K562 (cell line): ENCODE measurements around the gene LBH. TPM values are rescaled to one million over a fixed set of nuclear protein-coding genes. Genes with fewer than 3 reads are reported as not detected.

Experiments
- CHCHD3 ChIP-seq: fragments of 250-450 bp; sonication (Bioruptor Pico); IDR thresholded peaks from 2 replicates; pipeline ENCODE4 v2.1.2; 2022; ENCODE audit warnings: mild to moderate bottlenecking
- DDX20 ChIP-seq: fragments of 450-650 bp; IDR thresholded peaks from 2 replicates; pipeline ENCODE4 v1.6.1; 2016; ENCODE audit warnings: missing genetic modification characterization, low read depth, mild to moderate bottlenecking, missing compliant biosample characterization, moderate library complexity
- DPF2 ChIP-seq: fragments of 450-650 bp; IDR thresholded peaks from 2 replicates; pipeline ENCODE4 v1.6.1; 2016
- HOXB6 ChIP-seq: fragments of 250-450 bp; sonication (Bioruptor Pico); IDR thresholded peaks from 2 replicates; pipeline ENCODE4 v1.5.1; 2022; ENCODE audit warnings: mild to moderate bottlenecking, borderline replicate concordance
- MTA2 ChIP-seq: fragments of 450-650 bp; IDR thresholded peaks from 2 replicates; pipeline ENCODE4 v1.6.1; 2016; ENCODE audit warnings: low read depth
- NFIC ChIP-seq: fragments of 450-650 bp; IDR thresholded peaks from 2 replicates; pipeline ENCODE4 v1.6.1; 2017; ENCODE audit warnings: mild to moderate bottlenecking, inconsistent platforms
- POLR2B ChIP-seq: fragments of 450-650 bp; IDR thresholded peaks from 2 replicates; pipeline ENCODE4 v1.6.1; 2018; ENCODE audit warnings: low read depth; ENCODE audit not compliant: partially characterized antibody
- RFX5 ChIP-seq: IDR thresholded peaks from 2 replicates; pipeline ENCODE4 v1.6.1; 2011; ENCODE audit warnings: low read depth, mild to moderate bottlenecking, improper control_type of control experiment, low read length
- ZBTB7A ChIP-seq: IDR thresholded peaks from 2 replicates; pipeline ENCODE4 v1.6.1; 2011; ENCODE audit warnings: low read depth, mild to moderate bottlenecking, low read length, moderate library complexity, borderline replicate concordance; ENCODE audit not compliant: control insufficient read depth
- ZNF282 ChIP-seq: sonication (generic); formaldehyde crosslinking; IDR thresholded peaks from 2 replicates; pipeline ENCODE4 v1.8.1; 2023; ENCODE audit warnings: missing genetic modification reagents
- ZNF57 ChIP-seq: fragments of 450-650 bp; formaldehyde crosslinking; IDR thresholded peaks from 2 replicates; pipeline ENCODE4 v1.4.0; 2020; ENCODE audit warnings: mild to moderate bottlenecking, moderate library complexity
- polyA plus RNA-seq, 8 experiments: library from polyadenylated mRNA; depleted of rRNA in 4 of 8; stranded (reverse) in 5 of 8; unstranded in 3 of 8; fragments of >200 nt; fragmentation: Nextera tagmentation in 2 of 8; fragmentation: Illumina TruSeq in 1 of 8; extraction: Ambion mirVana in 2 of 8; extraction: Trizol in 1 of 8; gene quantifications; 2 replicates each; pipeline versions ENCODE4 v1.2.1 to v1.2.3, GENCODE V29; 2011 to 2014; ENCODE audit warnings: inconsistent platforms in 1 of 8, missing spikeins in 1 of 8
- total RNA-seq, 7 experiments: library from RNA; depleted of rRNA in 6 of 7; stranded (reverse); fragments of >200 nt in 6 of 7; fragmentation: Illumina TruSeq in 2 of 7; extraction: Trizol in 2 of 7; gene quantifications; 2 replicates each; pipeline versions ENCODE4 v1.2.1 to v1.2.3, GENCODE V29; 2011 to 2021; ENCODE audit warnings: low replicate concordance in 1 of 7
- TF ChIP-seq, protein P1 (sequence below): fragments of 250-450 bp; sonication (Bioruptor Pico); IDR thresholded peaks from 2 replicates; pipeline ENCODE4 v1.4.0; 2020; ENCODE audit warnings: mild to moderate bottlenecking, moderate library complexity, borderline replicate concordance
- TF ChIP-seq, protein P2 (sequence below), 2 experiments: fragments of 450-650 bp in 1 of 2; sonication (generic) in 1 of 2; formaldehyde crosslinking in 1 of 2; IDR thresholded peaks in 1 of 2; conservative IDR thresholded peaks in 1 of 2; 2 replicates each; pipeline versions ENCODE4 v1.6.1 to v1.8.1; 2016 to 2023; ENCODE audit warnings: mild to moderate bottlenecking in 2 of 2, moderate library complexity in 2 of 2, inconsistent platforms in 1 of 2, missing genetic modification reagents in 1 of 2
- TF ChIP-seq, protein P3 (sequence below): fragments of 200-800 bp; sonication (Bioruptor generic); IDR thresholded peaks from 2 replicates; pipeline ENCODE4 v1.6.1; 2016; ENCODE audit warnings: missing genetic modification characterization, missing compliant biosample characterization
- TF ChIP-seq, protein P4 (sequence below): fragments of 450-650 bp; IDR thresholded peaks from 2 replicates; pipeline ENCODE4 v1.6.1; 2017; ENCODE audit warnings: antibody characterized with exemption

Gene LBH
- total and polyA plus RNA-seq, 9 of the 15 experiments (the other 6 are each of a cell fraction or from before 2014, with no cell fraction given) = 3.1 to 13.4 (median 7.4) TPM

DNA sequence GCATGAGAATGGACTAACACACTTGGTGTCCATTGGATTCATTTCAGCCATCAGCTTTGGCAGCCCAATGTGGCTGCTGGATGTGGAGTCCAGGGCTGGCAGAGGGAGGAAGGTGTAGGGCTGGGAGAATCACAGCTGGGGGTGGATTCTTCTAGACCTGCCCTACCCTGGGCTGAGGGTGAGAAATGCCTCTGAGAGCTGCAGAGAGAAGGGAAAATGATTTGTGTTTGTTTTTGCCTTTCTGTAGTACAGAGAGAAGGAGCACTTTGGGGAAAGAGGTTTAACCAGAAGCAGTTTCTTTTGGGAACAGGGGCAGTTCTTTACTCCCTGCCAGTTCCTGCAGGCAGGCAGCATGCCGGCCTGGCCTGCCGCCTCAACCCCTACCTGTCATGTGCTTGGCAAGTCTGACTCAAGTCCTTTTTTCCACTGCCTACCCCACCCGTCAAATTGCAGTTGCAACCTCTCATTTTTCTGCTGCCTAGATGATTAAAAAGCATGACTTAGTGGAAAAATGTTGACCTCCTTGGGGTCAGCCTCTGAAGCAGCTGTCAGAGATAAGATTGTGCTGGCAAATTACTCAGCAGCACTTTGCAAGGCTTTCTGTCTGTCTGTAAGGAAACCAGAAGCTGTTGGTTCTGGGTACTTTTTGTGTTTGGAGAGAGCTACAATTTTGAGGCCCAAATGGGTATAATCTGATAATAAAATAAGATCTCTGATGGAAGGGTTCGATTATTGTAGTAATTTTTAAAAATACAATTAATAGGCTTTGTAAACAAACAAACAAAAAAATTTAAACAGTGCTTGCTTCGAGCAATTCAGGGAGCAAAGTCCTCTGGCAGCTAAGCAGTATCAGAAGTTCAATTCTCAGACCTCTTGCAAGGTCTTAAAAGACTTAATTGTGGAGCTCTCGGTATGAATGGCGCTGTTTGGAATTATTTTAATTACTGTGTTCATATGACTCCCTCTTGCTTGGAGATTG lies 21.7 kb downstream of the LBH start (continued):
- TF ChIP-seq, protein P1, sequence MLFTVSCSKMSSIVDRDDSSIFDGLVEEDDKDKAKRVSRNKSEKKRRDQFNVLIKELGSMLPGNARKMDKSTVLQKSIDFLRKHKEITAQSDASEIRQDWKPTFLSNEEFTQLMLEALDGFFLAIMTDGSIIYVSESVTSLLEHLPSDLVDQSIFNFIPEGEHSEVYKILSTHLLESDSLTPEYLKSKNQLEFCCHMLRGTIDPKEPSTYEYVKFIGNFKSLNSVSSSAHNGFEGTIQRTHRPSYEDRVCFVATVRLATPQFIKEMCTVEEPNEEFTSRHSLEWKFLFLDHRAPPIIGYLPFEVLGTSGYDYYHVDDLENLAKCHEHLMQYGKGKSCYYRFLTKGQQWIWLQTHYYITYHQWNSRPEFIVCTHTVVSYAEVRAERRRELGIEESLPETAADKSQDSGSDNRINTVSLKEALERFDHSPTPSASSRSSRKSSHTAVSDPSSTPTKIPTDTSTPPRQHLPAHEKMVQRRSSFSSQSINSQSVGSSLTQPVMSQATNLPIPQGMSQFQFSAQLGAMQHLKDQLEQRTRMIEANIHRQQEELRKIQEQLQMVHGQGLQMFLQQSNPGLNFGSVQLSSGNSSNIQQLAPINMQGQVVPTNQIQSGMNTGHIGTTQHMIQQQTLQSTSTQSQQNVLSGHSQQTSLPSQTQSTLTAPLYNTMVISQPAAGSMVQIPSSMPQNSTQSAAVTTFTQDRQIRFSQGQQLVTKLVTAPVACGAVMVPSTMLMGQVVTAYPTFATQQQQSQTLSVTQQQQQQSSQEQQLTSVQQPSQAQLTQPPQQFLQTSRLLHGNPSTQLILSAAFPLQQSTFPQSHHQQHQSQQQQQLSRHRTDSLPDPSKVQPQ (CRISPR knock-in tag) = no peak
- TF ChIP-seq, protein P2, sequence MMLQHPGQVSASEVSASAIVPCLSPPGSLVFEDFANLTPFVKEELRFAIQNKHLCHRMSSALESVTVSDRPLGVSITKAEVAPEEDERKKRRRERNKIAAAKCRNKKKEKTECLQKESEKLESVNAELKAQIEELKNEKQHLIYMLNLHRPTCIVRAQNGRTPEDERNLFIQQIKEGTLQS (IDR thresholded peaks at IDR 0.05) = peak; percentile 88
- TF ChIP-seq, protein P2 (CRISPR knock-in tag; conservative IDR thresholded peaks at IDR 0.05) = peak; percentile 66; the same call in 1 of the 2 replicates
- TF ChIP-seq CHCHD3 (CRISPR knock-in tag) (no peak), POLR2B (no peak), DPF2 (peak; percentile 99), ZBTB7A (no peak; the same call in 1 of the 2 replicates), NFIC (peak; percentile 84), ZNF282 (CRISPR knock-in tag) (no peak), ZNF57 (CRISPR knock-in tag) (no peak), MTA2 (peak; percentile 93), DDX20 (tag) (0 out of 2 replicates have a peak, but pooled peaks have one; percentile 34), RFX5 (no peak), HOXB6 (CRISPR knock-in tag) (no peak)
- TF ChIP-seq, protein P3, sequence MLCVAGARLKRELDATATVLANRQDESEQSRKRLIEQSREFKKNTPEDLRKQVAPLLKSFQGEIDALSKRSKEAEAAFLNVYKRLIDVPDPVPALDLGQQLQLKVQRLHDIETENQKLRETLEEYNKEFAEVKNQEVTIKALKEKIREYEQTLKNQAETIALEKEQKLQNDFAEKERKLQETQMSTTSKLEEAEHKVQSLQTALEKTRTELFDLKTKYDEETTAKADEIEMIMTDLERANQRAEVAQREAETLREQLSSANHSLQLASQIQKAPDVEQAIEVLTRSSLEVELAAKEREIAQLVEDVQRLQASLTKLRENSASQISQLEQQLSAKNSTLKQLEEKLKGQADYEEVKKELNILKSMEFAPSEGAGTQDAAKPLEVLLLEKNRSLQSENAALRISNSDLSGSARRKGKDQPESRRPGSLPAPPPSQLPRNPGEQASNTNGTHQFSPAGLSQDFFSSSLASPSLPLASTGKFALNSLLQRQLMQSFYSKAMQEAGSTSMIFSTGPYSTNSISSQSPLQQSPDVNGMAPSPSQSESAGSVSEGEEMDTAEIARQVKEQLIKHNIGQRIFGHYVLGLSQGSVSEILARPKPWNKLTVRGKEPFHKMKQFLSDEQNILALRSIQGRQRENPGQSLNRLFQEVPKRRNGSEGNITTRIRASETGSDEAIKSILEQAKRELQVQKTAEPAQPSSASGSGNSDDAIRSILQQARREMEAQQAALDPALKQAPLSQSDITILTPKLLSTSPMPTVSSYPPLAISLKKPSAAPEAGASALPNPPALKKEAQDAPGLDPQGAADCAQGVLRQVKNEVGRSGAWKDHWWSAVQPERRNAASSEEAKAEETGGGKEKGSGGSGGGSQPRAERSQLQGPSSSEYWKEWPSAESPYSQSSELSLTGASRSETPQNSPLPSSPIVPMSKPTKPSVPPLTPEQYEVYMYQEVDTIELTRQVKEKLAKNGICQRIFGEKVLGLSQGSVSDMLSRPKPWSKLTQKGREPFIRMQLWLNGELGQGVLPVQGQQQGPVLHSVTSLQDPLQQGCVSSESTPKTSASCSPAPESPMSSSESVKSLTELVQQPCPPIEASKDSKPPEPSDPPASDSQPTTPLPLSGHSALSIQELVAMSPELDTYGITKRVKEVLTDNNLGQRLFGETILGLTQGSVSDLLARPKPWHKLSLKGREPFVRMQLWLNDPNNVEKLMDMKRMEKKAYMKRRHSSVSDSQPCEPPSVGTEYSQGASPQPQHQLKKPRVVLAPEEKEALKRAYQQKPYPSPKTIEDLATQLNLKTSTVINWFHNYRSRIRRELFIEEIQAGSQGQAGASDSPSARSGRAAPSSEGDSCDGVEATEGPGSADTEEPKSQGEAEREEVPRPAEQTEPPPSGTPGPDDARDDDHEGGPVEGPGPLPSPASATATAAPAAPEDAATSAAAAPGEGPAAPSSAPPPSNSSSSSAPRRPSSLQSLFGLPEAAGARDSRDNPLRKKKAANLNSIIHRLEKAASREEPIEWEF = peak; percentile 86
- TF ChIP-seq, protein P4, sequence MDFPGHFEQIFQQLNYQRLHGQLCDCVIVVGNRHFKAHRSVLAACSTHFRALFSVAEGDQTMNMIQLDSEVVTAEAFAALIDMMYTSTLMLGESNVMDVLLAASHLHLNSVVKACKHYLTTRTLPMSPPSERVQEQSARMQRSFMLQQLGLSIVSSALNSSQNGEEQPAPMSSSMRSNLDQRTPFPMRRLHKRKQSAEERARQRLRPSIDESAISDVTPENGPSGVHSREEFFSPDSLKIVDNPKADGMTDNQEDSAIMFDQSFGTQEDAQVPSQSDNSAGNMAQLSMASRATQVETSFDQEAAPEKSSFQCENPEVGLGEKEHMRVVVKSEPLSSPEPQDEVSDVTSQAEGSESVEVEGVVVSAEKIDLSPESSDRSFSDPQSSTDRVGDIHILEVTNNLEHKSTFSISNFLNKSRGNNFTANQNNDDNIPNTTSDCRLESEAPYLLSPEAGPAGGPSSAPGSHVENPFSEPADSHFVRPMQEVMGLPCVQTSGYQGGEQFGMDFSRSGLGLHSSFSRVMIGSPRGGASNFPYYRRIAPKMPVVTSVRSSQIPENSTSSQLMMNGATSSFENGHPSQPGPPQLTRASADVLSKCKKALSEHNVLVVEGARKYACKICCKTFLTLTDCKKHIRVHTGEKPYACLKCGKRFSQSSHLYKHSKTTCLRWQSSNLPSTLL = no peak
